Subcutaneous adipose tissue (tissue), 4 donors: Measurements from ENCODE around the gene GPC6. TPM values are rescaled to one million over a fixed set of nuclear protein-coding genes. Genes with fewer than 3 reads are reported as not detected.

Source experiments
- CTCF ChIP-seq: fragments of 450-650 bp; IDR thresholded peaks from one replicate; pipeline ENCODE4 v1.5.1; 2016; ENCODE audit warnings: low read depth, mild to moderate bottlenecking, control low read depth, antibody characterized with exemption, moderate library complexity
- total RNA-seq, 4 donors: library from RNA; depleted of rRNA; stranded (reverse); fragments of >200 nt; gene quantifications; one replicate each; pipeline ENCODE4 v1.1.0, GENCODE V29; 2016

The GPC6 gene
- total RNA-seq, 4 donors from 2014 or later, result 16.2 to 30.6 (median 26.9) TPM

- no peak for TF ChIP-seq CTCF
These were observed 190.2 kb downstream of the GPC6 start for GRCh38 chr13:93416736-93417355.

DNA sequence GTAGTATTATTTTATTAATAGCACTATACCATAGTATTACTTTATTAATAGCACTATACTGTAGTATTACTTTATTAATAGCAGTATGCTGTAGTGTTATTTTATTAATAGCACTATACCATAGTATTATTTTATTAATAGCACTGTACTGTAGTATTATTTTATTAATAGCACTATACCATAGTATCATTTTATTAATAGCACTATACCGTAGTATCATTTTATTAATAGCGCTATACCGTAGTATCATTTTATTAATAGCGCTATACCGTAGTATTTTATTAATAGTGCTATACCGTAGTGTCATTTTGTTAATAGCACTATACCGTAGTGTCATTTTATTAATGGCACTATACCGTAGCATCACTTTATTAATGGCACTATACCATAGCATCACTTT is 191.8 kb downstream of the GPC6 start:
- TF ChIP-seq CTCF, result no peak

DNA sequence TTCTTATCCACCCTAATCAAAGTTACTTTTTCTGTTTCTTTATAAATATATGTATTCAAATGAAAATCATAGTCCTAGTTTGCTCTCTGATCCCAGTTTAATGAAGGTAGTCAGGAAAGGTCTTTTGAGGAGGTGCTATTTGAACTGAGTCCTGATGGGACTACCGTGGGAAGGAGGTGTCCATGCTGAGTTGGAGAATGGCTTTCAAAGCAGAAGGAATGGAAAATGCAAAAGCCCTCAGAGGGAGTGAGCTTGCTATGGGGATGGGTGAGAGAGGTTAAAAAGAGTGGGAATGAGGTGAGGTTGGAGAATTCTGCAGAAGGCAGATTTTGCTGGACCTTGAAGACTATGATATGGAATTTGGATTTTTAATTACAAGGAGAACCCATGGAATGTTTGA is 193.6 kb downstream of the GPC6 start:
- TF ChIP-seq CTCF, result no peak

DNA sequence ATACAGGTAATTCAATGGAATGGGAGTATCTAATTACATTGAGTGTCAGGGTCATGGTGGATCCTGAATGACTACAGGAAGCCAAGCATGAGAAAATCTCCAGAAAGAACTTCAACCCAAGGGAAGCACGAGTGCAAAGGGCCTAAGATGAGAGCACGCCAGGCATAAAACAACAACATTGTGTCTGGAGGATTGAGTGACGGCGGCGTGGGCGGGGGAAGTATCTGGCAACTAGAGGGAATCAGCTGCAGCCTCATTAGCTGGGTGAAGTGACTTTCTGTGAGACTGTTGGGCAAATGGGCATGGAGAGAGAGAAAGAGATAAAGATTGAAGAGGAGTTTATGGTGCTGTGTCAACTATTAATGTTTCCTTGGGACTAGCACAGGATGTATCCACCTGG is 194.3 kb downstream of the GPC6 start:
- no peak for TF ChIP-seq CTCF

GRCh38 chr13:93422980-93423543 is 196.5 kb downstream of the GPC6 start:
- no peak for TF ChIP-seq CTCF

GRCh38 chr13:93425411-93425810 is 198.8 kb downstream of the GPC6 start:
- TF ChIP-seq CTCF, result no peak

DNA sequence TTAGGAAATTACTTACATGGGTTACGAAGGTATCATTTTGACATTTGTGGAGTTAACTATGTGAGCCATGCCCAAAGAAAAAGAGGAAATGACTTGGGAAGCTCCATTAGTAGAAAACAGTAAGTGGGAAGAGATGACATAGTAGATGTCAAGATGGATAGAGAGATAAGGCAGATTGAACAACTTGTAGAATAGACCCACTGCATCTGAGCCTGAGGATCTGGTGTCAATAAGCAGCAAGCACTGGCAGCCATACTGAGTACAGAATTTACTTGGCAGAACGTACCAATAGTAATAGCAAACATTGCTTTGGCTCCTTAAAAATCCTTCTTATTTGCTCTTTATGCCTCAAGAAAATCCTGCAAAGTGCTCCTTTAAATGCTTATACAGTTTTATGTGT is 203.8 kb downstream of the GPC6 start:
- TF ChIP-seq CTCF, result no peak
